Activated CD4-positive, alpha-beta T cell treated with anti-CD3 and anti-CD28 coated beads for 4 hours (primary cell): ENCODE results near the gene ZC3H12A.

Source experiments
- DNase-seq, 2 donors: peaks; one replicate each; pipeline ENCODE4 v3.0.0-alpha.2; 2020

ZC3H12A gene

DNA sequence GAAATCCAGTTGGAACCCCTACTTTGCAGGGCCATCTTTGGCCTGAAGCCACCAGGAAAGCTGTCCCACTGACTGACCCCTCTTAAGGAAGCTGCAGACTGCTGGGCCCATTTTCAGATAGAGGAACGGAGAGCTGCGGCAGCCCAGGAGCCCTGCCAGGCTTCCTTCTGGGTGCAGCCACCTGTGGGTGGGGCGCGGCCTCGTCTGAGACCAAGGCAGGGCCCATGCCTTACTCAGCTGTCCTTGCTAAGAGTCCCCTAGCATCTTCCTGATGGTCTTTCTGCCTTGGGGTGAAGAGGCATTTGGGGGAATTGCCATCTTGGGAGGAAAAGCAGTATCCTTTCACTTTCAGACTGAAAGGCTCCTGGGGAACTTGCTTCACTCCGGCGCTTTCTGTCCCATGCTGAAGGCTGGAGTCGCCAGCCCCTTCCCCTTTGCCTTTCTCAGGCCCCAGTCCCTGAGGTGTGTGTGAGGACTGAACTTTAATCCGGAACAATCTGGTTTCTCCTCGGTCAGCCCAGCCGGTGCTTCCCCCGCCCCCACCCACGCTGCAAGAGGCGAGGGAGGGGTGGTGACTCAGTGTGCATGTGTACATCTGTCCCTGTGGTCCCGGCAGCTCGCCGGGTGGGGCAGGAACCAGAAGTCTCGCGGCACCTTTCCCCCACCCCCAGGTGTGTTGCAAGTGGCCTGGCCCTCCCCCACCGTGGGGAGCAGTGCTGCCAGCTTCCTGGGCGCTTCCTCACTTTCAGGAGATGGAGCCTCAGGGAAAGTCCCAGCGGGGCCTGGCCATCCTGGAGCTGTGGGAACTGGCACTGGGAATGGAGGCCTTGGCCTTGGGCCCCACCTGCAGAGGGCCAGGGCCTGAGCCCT, 5.1 kb downstream of the ZC3H12A start:
- DNase-seq: peak; percentile 95 to 96

- peak in 1 of 2 donors; percentile 2 for DNase-seq
Observed at GRCh38 chr1:37480125-37480466, 5.7 kb downstream of the ZC3H12A start.

DNA sequence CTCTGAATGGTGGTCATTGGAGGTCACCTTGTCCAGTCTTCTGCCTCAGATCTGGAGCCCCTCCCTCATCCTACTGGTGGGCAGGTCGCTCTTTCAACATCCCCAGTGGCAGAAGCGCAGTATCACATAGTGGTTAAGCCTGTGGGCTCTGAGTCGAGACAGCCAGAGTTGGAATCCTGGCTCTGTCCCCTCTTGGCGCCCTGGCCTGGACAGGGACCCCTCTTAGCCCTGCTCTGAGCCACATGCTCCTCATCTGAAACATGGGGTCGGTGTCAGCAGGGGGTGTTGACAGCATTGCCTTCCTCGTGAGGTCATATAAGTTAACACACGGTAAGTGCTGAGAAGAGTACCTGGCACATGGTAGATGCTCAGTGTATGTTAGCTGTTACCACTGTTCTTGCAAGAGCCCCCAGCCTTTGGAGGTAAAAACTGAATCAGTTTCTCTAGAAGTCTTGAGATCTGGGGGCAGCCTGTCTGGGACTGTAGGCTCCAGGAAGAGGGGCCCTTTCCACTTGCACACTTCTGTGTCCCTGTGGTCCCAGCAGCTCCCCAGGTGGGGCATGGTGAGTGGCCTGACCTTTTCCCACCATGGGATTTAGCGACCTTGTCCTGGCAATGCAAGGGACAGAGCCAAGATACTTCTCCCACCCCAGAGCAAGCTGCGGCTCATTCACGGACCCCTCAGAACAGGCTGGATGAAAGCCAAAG, 6.4 kb downstream of the ZC3H12A start:
- peak in 1 of 2 donors; percentile 7 for DNase-seq

- DNase-seq: peak; percentile 15 to 21
Observed at GRCh38 chr1:37481289-37482003, 7.1 kb downstream of the ZC3H12A start.

DNA sequence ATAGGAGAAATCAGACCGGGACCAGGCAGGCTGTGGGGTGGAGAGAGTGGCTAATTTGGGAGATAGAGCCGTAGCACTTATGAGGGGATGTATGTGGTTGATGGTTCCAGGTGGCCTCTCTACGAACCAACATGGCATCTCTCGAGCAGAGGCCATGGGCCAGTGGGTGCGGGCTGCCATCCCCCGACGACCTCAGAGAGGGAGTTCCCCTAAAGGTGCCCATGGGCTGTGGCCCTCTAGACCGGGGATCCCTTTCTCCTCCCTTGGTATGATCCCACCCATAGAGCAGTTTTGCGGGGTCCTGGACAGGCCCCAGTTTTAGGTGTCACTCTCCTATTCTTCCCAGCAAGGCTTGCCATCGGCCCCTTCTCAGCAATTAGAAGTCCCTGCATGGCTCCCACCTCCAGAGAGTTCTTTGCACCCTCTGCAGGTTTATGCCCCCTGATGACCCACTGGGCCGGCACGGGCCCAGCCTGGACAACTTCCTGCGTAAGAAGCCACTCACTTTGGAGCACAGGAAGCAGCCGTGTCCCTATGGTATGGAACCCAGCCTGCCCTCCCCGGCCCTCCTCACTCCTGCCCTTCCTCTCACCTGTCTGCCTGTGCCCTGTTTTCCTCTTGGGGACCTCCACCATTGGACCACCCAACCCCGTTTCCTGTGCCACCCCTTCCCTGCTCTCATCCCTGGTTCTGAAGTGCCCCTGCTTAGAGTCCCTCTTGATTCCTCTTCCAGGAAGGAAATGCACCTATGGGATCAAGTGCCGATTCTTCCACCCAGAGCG, 7.8 kb downstream of the ZC3H12A start:
- peak in 1 of 2 donors; percentile 9 for DNase-seq

GRCh38 chr1:37482796-37483744, 8.7 kb downstream of the ZC3H12A start:
- peak; percentile 3 to 4 for DNase-seq

DNA sequence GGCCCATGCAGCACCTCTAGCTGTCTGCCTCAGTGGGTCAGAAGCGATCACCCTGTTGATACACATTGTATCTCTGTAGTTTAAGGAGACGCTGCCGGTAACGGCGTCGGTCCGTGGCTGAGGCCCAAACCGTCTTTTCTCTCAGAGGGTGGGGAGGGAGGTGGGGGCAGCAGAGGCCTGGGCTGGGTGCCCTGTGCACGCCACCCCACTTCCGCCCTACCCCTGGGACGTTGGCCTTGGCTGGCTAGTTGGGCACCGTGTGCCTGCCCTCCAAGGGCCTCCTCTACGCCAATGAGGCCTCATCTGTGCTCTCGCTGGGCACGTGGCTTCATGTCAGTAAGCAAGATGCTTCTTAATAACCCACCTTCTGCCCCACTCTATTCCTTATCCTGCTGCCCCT, 9.4 kb downstream of the ZC3H12A start:
- DNase-seq: peak; percentile 4 to 6

DNA sequence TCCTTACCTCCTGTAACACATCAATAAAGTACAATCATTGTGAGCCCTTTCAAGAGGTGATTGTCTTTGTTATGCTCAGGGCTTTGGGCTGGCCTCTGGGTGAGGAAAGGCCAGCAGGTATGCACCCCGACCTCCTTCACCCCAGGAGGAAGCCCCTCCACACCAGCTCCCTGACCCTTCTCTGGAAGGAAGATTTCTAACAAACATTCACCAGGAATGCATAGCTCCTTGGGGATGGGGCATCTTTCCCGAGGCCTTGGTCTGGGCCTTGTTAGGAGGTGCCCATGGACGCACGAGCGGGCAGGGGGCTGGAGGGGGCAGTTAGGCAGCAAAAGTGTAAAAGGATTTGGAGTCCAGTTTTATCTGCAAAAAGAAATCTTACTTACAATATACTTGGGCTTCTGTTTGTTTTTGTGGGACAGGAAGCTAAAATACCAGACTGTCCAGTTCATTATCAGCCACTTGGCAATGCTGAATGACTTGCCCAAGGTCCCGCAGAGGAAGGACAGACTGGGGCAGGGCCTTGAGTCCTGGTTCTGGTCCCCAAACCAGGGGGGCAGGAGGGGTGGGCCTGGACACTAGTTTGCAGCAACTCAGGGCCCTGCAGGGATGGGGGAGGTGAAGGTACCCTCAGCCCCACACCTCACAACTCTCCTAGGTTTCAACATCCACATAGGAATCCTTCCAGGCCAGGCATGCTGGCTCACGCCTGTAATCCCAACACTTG, 10.1 kb downstream of the ZC3H12A start:
- DNase-seq: peak in 1 of 2 donors; percentile 7

GRCh38 chr1:37485902-37486679, 11.7 kb downstream of the ZC3H12A start:
- peak; percentile 4 for DNase-seq

- peak; percentile 66 to 82 for DNase-seq
Observed at GRCh38 chr1:37486680-37487618, 12.6 kb downstream of the ZC3H12A start.

- DNase-seq: no peak
Observed at GRCh38 chr1:37487619-37487984, 13.2 kb downstream of the ZC3H12A start.

DNA sequence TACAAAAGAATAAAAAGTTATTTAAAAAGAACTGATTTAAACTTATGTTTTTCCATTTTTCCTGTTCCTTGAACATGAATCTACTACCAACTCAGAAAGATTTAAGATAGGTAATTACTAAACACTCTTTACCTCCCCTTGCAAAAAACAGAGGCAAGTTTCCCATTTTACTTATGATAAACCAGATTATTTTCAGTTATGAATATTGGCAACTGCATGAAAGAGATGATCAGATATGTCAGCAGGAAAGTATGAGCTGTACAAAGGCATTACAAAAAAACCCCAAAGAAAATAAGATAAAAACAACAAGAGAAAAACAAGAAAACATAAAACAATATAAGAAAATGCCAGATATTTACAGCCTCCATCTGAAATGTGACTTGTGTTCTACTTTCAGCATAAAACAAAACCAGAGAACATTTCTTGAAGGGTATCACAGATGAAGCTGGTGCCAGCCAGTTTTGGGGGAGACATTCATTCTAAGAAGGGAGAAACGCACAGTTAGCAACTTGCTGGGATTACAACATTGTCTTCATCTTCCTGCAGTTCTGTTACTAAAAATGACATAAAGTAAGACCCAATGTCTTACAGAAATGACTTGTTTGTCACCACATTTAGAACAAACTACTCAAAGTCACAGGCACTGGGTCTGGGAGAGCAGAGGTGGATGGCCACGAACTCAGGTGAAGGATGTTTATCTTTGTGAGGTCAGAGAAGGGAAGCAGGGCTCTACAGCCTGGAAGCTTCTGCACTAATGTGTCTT, 19.1 kb downstream of the ZC3H12A start:
- DNase-seq: no peak

GRCh38 chr1:37495875-37496274, 21.5 kb downstream of the ZC3H12A start:
- no peak for DNase-seq

GRCh38 chr1:37497832-37498231, 23.5 kb downstream of the ZC3H12A start:
- DNase-seq: no peak

DNA sequence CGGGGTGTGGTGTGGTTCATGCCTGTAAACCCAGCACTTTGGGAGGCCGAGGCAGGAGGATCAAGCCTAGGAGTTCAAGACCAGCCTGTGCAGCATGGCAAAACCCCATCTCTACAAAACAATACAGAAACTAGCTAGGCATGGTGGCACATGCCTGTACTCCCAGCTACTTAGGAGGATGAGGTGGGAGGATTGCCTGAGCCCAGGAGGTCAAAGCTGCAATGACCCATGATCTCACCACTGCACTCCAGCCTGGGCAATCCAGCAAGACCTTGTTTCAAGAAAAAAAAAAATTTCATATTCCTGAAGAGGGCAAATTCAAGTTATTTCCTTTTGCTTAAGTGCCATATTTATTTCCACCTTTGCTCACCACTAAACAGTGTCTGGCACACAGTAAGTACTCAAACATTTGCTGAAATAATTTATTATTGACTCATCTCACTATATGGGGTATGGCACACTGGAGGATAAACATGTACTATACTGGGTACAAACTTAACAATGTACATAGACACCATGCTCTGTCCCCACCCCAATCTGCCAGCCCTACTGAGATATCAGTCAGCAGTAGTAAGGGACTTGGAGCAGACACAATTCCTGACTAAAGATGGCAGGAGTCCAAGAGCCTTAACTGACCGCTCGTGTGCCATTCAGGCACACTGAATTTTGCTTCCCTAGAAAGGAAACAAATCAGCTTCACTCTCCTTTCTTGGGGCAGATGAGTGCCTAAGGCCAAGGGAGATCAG, 24.7 kb downstream of the ZC3H12A start:
- DNase-seq: no peak

DNA sequence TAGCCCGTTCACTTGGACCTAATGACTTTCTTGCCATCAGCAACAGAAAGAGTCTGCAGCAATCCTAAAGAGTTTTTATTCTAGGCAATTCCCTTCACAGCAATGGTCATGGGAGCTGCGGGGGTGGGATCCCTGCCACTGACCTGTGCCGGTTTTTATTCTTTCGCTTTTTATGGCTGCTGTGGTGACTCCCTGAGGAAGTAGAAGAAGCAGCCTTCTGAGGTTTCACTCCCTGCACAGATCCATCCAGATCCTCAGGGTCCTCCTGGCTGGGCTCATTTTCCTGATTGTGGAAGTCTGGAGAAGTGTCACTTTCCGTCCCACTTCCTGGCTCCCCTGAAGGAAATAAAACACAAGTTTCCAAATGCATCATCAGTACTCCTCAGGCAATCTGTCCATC, 27.3 kb downstream of the ZC3H12A start:
- DNase-seq: no peak

GRCh38 chr1:37502104-37502503, 27.7 kb downstream of the ZC3H12A start:
- no peak for DNase-seq
